Spleen (tissue), 11 donors: Measurements from ENCODE around the gene PSD. TPM values are rescaled to one million over a fixed set of nuclear protein-coding genes. Genes with fewer than 3 reads are reported as not detected.

Source experiments
- DNase-seq: peaks from one replicate; pipeline ENCODE4 v3.0.0-alpha.2; 2020
- H3K27ac ChIP-seq, 8 donors: fragments of 200-600 bp; sonication (generic) in 7 of 8; 1 replicate in 4 of 8; 2 replicates in 4 of 8; pipeline versions ENCODE4 v1.5.0 to v1.8.0; 2016 to 2021; ENCODE audit warnings: inconsistent platforms in 4 of 8, mild to moderate bottlenecking in 4 of 8, moderate library complexity in 1 of 8
- H3K27me3 ChIP-seq, 7 donors: fragments of 200-600 bp; sonication (generic) in 6 of 7; replicated peaks in 1 of 7; 1 replicate in 4 of 7; 2 replicates in 3 of 7; pipeline versions ENCODE4 v1.5.0 to v1.8.0; 2016 to 2021; ENCODE audit warnings: inconsistent platforms in 3 of 7, mild to moderate bottlenecking in 1 of 7
- H3K36me3 ChIP-seq, 6 donors: fragments of 200-600 bp; sonication (generic) in 5 of 6; 1 replicate in 4 of 6; 2 replicates in 2 of 6; pipeline versions ENCODE4 v1.5.0 to v1.8.0; 2016 to 2021; ENCODE audit warnings: inconsistent platforms in 2 of 6
- H3K4me1 ChIP-seq, 6 donors: fragments of 200-600 bp; sonication (generic) in 5 of 6; 1 replicate in 3 of 6; 2 replicates in 3 of 6; pipeline versions ENCODE4 v1.5.0 to v1.8.0; 2016 to 2021; ENCODE audit warnings: inconsistent platforms in 3 of 6
- H3K4me3 ChIP-seq, 8 donors: fragments of 200-600 bp; sonication (generic) in 7 of 8; 1 replicate in 4 of 8; 2 replicates in 4 of 8; pipeline versions ENCODE4 v1.5.0 to v1.8.0; 2016 to 2021; ENCODE audit warnings: inconsistent platforms in 4 of 8, mild to moderate bottlenecking in 4 of 8, moderate library complexity in 2 of 8
- H3K9me3 ChIP-seq, 8 donors: fragments of 200-600 bp; sonication (generic) in 7 of 8; 1 replicate in 4 of 8; 2 replicates in 4 of 8; pipeline versions ENCODE4 v1.5.0 to v1.8.0; 2016 to 2021; ENCODE audit warnings: inconsistent platforms in 4 of 8
- CTCF ChIP-seq, 11 experiments: fragments of 200-600 bp in 7 of 11; fragments of 450-650 bp in 4 of 11; sonication (generic) in 4 of 11; IDR thresholded peaks in 8 of 11; conservative IDR thresholded peaks in 3 of 11; 1 replicate in 7 of 11; 2 replicates in 4 of 11; pipeline versions ENCODE4 v1.4.0 to v1.8.0; 2016 to 2021; ENCODE audit warnings: antibody characterized with exemption in 11 of 11, inconsistent platforms in 4 of 11, mild to moderate bottlenecking in 1 of 11
- POLR2A ChIP-seq, 3 donors: fragments of 450-650 bp; IDR thresholded peaks; one replicate each; pipeline ENCODE4 v1.5.1; 2017; ENCODE audit warnings: antibody characterized with exemption in 3 of 3, mild to moderate bottlenecking in 1 of 3
- POLR2AphosphoS5 ChIP-seq, 3 donors: sonication (generic); formaldehyde crosslinking; IDR thresholded peaks; one replicate each; pipeline ENCODE4 v1.5.1; 2017; ENCODE audit warnings: antibody characterized with exemption in 3 of 3
- whole genome bisulfite sequencing, 5 donors: extraction: QIAGEN DNeasy Blood & Tissue Kit in 3 of 5; methylation state at CpG; one replicate each; pipeline versions ENCODE4 v1.1.5 to v1.1.7; 2013 to 2018; 5-methylcytosine and 5-hydroxymethylcytosine counted together
- intact Hi-C: fragments of 100-400 bp; cut with DNase I; formaldehyde crosslinking; loops from one replicate; pipeline ENCODE4 v1.15.0; 2023; ENCODE audit warnings: low total_unique reads
- polyA plus RNA-seq, 3 donors: library from polyadenylated mRNA; stranded (reverse); fragments of 200-250 nt; gene quantifications; one replicate each; pipeline ENCODE4 v1.2.1, GENCODE V29; 2013
- total RNA-seq, 7 donors: library from RNA; depleted of rRNA in 3 of 7; stranded (reverse); fragments of >200 nt in 3 of 7; fragmentation: NEBNext Ultra II Directional in 4 of 7; extraction: Animal tissue kit (Norgen Biotek cat#: 25700) in 4 of 7; gene quantifications; one replicate each; pipeline versions ENCODE4 v1.1.0 to v1.2.1, GENCODE V29; 2016 to 2021
- donor health status: healthy with polysubstance abuse.
- donor health status: DM: no; HTN: no; CAD: no; lungs with moderate emphysema.
- donor health status: DM: no; HTN: no; CAD: no.
- donor health status: Bipolar disorder and iron deficiency.
- donor health status: healthy.
- donor health status: DM: no; HTN: no; CAD: no.
- donor health status: DM: yes; HTN: yes; CAD: no.

PSD gene
- total and polyA plus RNA-seq, 10 donors = 0.59 to 2.5 (median 1.2) TPM

GRCh38 chr10:102437515-102437914 lies 18.9 kb upstream of the PSD start:
- TF ChIP-seq POLR2AphosphoS5 (IDR thresholded peaks at IDR 0.05) = no peak
- no peak for TF ChIP-seq CTCF (IDR thresholded peaks at IDR 0.05 in 8 of 11, conservative IDR thresholded peaks at IDR 0.05 in 3 of 11)
- no peak for TF ChIP-seq POLR2A (IDR thresholded peaks at IDR 0.05)
- WGBS, 5 donors = 93 to 96% (median 95%) methylated on average over 3 of the region's 3 CpGs
- H3K4me3 ChIP-seq = no peak overlapping the region
- no peak overlapping the region for H3K27ac ChIP-seq
- peaks cover 0 to 9% (median 0%) of the 10 kb centered on the region in 7 donors for H3K27me3 ChIP-seq
- H3K9me3 ChIP-seq = no peaks in the 10 kb centered on the region
- DNase-seq = no peak
- H3K36me3 ChIP-seq = no peaks in the 10 kb centered on the region
- intact Hi-C loops = no loop called here
- H3K4me1 ChIP-seq = peaks cover 11 to 45% (median 35%) of the 10 kb centered on the region in 6 donors

- Histone ChIP-seq H3K9me3 (no peaks in the 10 kb centered on the region), H3K4me3 (peak overlapping the region in 3 of 8 donors; percentile 14 to 60 (median 34)), H3K27me3 (peaks cover 0 to 9% (median 0%) of the 10 kb centered on the region in 7 donors), H3K4me1 (peaks cover 18 to 55% (median 45%) of the 10 kb centered on the region in 6 donors), H3K27ac (peak overlapping the region in 3 of 8 donors; percentile 78 to 93 (median 87)), H3K36me3 (no peaks in the 10 kb centered on the region)
- DNase-seq = no peak
- TF ChIP-seq POLR2A (IDR thresholded peaks at IDR 0.05) = no peak
- no peak for TF ChIP-seq POLR2AphosphoS5 (IDR thresholded peaks at IDR 0.05)
- no peak for TF ChIP-seq CTCF (IDR thresholded peaks at IDR 0.05 in 8 of 11, conservative IDR thresholded peaks at IDR 0.05 in 3 of 11)
- intact Hi-C loops = no loop called here
- 60 to 83% (median 62%) methylated on average over 5 to 6 of the region's 6 CpGs for WGBS, 5 donors
Measured at GRCh38 chr10:102436312-102436711, 17.7 kb upstream of the PSD start.

GRCh38 chr10:102435529-102436233 lies 17.1 kb upstream of the PSD start:
- no peak for DNase-seq
- intact Hi-C loops = no loop called here
- Histone ChIP-seq H3K4me1 (peaks cover 18 to 61% (median 51%) of the 10 kb centered on the region in 6 donors), H3K9me3 (no peaks in the 10 kb centered on the region), H3K27ac (peak overlapping the region; percentile 19 to 93 (median 68)), H3K36me3 (no peaks in the 10 kb centered on the region), H3K27me3 (peaks cover 0 to 9% (median 0%) of the 10 kb centered on the region in 7 donors), H3K4me3 (peak overlapping the region in 7 of 8 donors; percentile 3 to 60 (median 14))
- WGBS, 5 donors = 1 to 9% (median 1%) methylated on average over 10 to 14 of the region's 14 CpGs
- TF ChIP-seq POLR2AphosphoS5 (IDR thresholded peaks at IDR 0.05) = no peak
- TF ChIP-seq CTCF (IDR thresholded peaks at IDR 0.05 in 8 of 11, conservative IDR thresholded peaks at IDR 0.05 in 3 of 11) = no peak
- TF ChIP-seq POLR2A (IDR thresholded peaks at IDR 0.05) = no peak

- whole genome bisulfite sequencing, 5 donors = 33 to 51% (median 44%) methylated on average over 5 of the region's 5 CpGs
- H3K4me3 ChIP-seq = peak overlapping the region in 5 of 8 donors; percentile 10 to 60 (median 17)
- H3K27ac ChIP-seq = peak overlapping the region; percentile 19 to 93 (median 68)
- TF ChIP-seq POLR2AphosphoS5 (IDR thresholded peaks at IDR 0.05) = no peak
- TF ChIP-seq CTCF (IDR thresholded peaks at IDR 0.05 in 8 of 11, conservative IDR thresholded peaks at IDR 0.05 in 3 of 11) = no peak
- H3K9me3 ChIP-seq = no peaks in the 10 kb centered on the region
- peaks cover 18 to 63% (median 52%) of the 10 kb centered on the region in 6 donors for H3K4me1 ChIP-seq
- no peak for DNase-seq
- no peaks in the 10 kb centered on the region for H3K36me3 ChIP-seq
- H3K27me3 ChIP-seq = peaks cover 0 to 9% (median 0%) of the 10 kb centered on the region in 7 donors
- intact Hi-C loops = no loop called here
Measured at GRCh38 chr10:102435133-102435497, 16.5 kb upstream of the PSD start.
